Embryonic facial prominence (tissue), 1 donor: ENCODE data around the gene CHAT.

Experiments used
- DNase-seq: peaks from one replicate; pipeline ENCODE4 v3.0.0-alpha.2; 2016; ENCODE audit errors: extremely low spot score

CHAT gene

GRCh38 chr10:49597426-49598163, 16.2 kb upstream of the CHAT start:
- no peak for DNase-seq

GRCh38 chr10:49598164-49598856, 15.5 kb upstream of the CHAT start:
- DNase-seq: no peak

- DNase-seq: no peak
Observed at GRCh38 chr10:49598986-49599385, 14.9 kb upstream of the CHAT start.

GRCh38 chr10:49599546-49599945, 14.3 kb upstream of the CHAT start:
- DNase-seq: no peak

- no peak for DNase-seq
Observed at GRCh38 chr10:49600046-49600445, 13.8 kb upstream of the CHAT start.

GRCh38 chr10:49600781-49601400, 12.9 kb upstream of the CHAT start:
- DNase-seq: no peak

- no peak for DNase-seq
Observed at GRCh38 chr10:49601857-49602256, 12.0 kb upstream of the CHAT start.

- no peak for DNase-seq
Observed at GRCh38 chr10:49602380-49603023, 11.3 kb upstream of the CHAT start.

- no peak for DNase-seq
Observed at GRCh38 chr10:49605216-49605938, 8.5 kb upstream of the CHAT start.

GRCh38 chr10:49605939-49606509, 7.8 kb upstream of the CHAT start:
- no peak for DNase-seq

- peak; percentile 31 for DNase-seq
Observed at GRCh38 chr10:49606981-49607535, 6.8 kb upstream of the CHAT start.

- DNase-seq: no peak
Observed at GRCh38 chr10:49608166-49609005, 5.5 kb upstream of the CHAT start.

- DNase-seq: no peak
Observed at GRCh38 chr10:49609006-49609282, 4.9 kb upstream of the CHAT start.

- DNase-seq: no peak
Observed at GRCh38 chr10:49609283-49610113, 4.3 kb upstream of the CHAT start.

GRCh38 chr10:49610114-49610457, 3.8 kb upstream of the CHAT start, which contains the start of gene SLC18A3:
Gene SLC18A3 (plus strand): TSS chr10:49610310. CDS start chr10:49610741, 431 bp downstream.
- no peak for DNase-seq

- no peak for DNase-seq
Observed at GRCh38 chr10:49610458-49611165, 3.2 kb upstream of the CHAT start.

- DNase-seq: no peak
Observed at GRCh38 chr10:49611166-49611815, 2.5 kb upstream of the CHAT start.

- no peak for DNase-seq
Observed at GRCh38 chr10:49611816-49612512, 1.9 kb upstream of the CHAT start.
